ENCODE results near the gene STPG1.

Gene STPG1

DNA sequence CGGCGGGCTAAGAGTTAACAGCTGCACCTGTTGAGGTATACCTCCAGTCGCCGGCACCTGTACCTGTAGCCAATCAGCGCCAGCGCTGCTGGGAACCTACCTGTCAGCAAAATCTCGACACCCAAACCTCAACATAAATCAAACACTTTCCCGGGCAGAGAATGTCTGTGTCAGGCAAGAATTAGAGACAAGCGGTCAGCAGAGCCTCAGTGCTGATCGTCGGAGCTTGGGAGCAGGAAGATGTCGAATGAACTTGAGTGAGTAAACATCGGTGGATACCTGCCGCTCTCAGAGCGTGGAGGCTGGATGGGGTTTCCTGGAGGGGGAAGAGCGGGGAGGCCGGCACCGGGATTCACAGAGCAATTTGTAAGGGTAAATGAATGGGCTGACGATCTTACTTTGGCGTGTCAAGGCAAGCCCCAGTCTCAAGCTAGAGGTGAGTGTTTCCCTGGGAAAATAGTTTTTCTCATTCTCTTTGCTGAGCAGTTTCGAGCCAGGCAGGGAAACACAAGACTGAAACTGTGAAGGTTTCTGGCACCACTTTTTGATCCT, 94.2 kb downstream of the STPG1 start, which contains the start of gene GRHL3 (continued):
- TF ChIP-seq, protein P1, sequence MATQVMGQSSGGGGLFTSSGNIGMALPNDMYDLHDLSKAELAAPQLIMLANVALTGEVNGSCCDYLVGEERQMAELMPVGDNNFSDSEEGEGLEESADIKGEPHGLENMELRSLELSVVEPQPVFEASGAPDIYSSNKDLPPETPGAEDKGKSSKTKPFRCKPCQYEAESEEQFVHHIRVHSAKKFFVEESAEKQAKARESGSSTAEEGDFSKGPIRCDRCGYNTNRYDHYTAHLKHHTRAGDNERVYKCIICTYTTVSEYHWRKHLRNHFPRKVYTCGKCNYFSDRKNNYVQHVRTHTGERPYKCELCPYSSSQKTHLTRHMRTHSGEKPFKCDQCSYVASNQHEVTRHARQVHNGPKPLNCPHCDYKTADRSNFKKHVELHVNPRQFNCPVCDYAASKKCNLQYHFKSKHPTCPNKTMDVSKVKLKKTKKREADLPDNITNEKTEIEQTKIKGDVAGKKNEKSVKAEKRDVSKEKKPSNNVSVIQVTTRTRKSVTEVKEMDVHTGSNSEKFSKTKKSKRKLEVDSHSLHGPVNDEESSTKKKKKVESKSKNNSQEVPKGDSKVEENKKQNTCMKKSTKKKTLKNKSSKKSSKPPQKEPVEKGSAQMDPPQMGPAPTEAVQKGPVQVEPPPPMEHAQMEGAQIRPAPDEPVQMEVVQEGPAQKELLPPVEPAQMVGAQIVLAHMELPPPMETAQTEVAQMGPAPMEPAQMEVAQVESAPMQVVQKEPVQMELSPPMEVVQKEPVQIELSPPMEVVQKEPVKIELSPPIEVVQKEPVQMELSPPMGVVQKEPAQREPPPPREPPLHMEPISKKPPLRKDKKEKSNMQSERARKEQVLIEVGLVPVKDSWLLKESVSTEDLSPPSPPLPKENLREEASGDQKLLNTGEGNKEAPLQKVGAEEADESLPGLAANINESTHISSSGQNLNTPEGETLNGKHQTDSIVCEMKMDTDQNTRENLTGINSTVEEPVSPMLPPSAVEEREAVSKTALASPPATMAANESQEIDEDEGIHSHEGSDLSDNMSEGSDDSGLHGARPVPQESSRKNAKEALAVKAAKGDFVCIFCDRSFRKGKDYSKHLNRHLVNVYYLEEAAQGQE (tag by site-specific recombination; IDR thresholded peaks at IDR 0.05): no peak
- TF ChIP-seq, protein P2, sequence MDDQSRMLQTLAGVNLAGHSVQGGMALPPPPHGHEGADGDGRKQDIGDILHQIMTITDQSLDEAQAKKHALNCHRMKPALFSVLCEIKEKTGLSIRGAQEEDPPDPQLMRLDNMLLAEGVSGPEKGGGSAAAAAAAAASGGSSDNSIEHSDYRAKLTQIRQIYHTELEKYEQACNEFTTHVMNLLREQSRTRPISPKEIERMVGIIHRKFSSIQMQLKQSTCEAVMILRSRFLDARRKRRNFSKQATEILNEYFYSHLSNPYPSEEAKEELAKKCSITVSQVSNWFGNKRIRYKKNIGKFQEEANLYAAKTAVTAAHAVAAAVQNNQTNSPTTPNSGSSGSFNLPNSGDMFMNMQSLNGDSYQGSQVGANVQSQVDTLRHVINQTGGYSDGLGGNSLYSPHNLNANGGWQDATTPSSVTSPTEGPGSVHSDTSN (CRISPR knock-in tag; IDR thresholded peaks at IDR 0.05): no peak
- no peak for TF ChIP-seq ZNF529 (tag by site-specific recombination; IDR thresholded peaks at IDR 0.05; ENCODE audit: insufficient replicate concordance)
- peak; percentile 99 for TF ChIP-seq ZNF10 (tag by site-specific recombination; IDR thresholded peaks at IDR 0.05)
- no peak for TF ChIP-seq KLF16 (tag by site-specific recombination; IDR thresholded peaks at IDR 0.05)
- no peak for TF ChIP-seq ZNF555 (tag by site-specific recombination; conservative IDR thresholded peaks at IDR 0.05)
- no peak for TF ChIP-seq ZNF660 (tag by site-specific recombination; IDR thresholded peaks at IDR 0.05)
- TF ChIP-seq ZIC2 (tag by site-specific recombination; IDR thresholded peaks at IDR 0.05): no peak
- TF ChIP-seq YY1 (tag by site-specific recombination; IDR thresholded peaks at IDR 0.05): no peak
- TF ChIP-seq ZNF16 (tag by site-specific recombination; IDR thresholded peaks at IDR 0.05; ENCODE audit: low read depth): no peak
- TF ChIP-seq ZNF221 (tag by site-specific recombination; IDR thresholded peaks at IDR 0.05; ENCODE audit: borderline replicate concordance): no peak
- TF ChIP-seq, protein P3, sequence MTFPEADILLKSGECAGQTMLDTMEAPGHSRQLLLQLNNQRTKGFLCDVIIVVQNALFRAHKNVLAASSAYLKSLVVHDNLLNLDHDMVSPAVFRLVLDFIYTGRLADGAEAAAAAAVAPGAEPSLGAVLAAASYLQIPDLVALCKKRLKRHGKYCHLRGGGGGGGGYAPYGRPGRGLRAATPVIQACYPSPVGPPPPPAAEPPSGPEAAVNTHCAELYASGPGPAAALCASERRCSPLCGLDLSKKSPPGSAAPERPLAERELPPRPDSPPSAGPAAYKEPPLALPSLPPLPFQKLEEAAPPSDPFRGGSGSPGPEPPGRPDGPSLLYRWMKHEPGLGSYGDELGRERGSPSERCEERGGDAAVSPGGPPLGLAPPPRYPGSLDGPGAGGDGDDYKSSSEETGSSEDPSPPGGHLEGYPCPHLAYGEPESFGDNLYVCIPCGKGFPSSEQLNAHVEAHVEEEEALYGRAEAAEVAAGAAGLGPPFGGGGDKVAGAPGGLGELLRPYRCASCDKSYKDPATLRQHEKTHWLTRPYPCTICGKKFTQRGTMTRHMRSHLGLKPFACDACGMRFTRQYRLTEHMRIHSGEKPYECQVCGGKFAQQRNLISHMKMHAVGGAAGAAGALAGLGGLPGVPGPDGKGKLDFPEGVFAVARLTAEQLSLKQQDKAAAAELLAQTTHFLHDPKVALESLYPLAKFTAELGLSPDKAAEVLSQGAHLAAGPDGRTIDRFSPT (tag by site-specific recombination; IDR thresholded peaks at IDR 0.05): no peak
- TF ChIP-seq, protein P4, sequence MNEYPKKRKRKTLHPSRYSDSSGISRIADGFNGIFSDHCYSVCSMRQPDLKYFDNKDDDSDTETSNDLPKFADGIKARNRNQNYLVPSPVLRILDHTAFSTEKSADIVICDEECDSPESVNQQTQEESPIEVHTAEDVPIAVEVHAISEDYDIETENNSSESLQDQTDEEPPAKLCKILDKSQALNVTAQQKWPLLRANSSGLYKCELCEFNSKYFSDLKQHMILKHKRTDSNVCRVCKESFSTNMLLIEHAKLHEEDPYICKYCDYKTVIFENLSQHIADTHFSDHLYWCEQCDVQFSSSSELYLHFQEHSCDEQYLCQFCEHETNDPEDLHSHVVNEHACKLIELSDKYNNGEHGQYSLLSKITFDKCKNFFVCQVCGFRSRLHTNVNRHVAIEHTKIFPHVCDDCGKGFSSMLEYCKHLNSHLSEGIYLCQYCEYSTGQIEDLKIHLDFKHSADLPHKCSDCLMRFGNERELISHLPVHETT (tag by site-specific recombination; IDR thresholded peaks at IDR 0.05): 0 out of 2 replicates have a peak, but pooled peaks have one; percentile 16
- TF ChIP-seq, protein P5, sequence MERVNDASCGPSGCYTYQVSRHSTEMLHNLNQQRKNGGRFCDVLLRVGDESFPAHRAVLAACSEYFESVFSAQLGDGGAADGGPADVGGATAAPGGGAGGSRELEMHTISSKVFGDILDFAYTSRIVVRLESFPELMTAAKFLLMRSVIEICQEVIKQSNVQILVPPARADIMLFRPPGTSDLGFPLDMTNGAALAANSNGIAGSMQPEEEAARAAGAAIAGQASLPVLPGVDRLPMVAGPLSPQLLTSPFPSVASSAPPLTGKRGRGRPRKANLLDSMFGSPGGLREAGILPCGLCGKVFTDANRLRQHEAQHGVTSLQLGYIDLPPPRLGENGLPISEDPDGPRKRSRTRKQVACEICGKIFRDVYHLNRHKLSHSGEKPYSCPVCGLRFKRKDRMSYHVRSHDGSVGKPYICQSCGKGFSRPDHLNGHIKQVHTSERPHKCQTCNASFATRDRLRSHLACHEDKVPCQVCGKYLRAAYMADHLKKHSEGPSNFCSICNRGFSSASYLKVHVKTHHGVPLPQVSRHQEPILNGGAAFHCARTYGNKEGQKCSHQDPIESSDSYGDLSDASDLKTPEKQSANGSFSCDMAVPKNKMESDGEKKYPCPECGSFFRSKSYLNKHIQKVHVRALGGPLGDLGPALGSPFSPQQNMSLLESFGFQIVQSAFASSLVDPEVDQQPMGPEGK (tag by site-specific recombination; IDR thresholded peaks at IDR 0.05): no peak; the same call in 1 of the 2 replicates
- peak; percentile 72 for TF ChIP-seq ZXDB (tag by site-specific recombination; IDR thresholded peaks at IDR 0.05)
- TF ChIP-seq ZNF223 (tag by site-specific recombination; IDR thresholded peaks at IDR 0.05): no peak
- 0 out of 2 replicates have a peak, but pooled peaks have one; percentile 21 for TF ChIP-seq ZNF600 (tag by site-specific recombination; IDR thresholded peaks at IDR 0.05)
- TF ChIP-seq ZNF335 (tag by site-specific recombination; conservative IDR thresholded peaks at IDR 0.05): peak; percentile 70
- TF ChIP-seq RBAK (tag by site-specific recombination; IDR thresholded peaks at IDR 0.05): no peak
- TF ChIP-seq ZNF549 (tag by site-specific recombination; IDR thresholded peaks at IDR 0.05): no peak
- TF ChIP-seq BCL11A (tag by site-specific recombination; IDR thresholded peaks at IDR 0.05; ENCODE audit: low read depth): 0 out of 2 replicates have a peak, but pooled peaks have one; percentile 17
- no peak for TF ChIP-seq SP2 (tag by site-specific recombination; IDR thresholded peaks at IDR 0.05)
- TF ChIP-seq, protein P6, sequence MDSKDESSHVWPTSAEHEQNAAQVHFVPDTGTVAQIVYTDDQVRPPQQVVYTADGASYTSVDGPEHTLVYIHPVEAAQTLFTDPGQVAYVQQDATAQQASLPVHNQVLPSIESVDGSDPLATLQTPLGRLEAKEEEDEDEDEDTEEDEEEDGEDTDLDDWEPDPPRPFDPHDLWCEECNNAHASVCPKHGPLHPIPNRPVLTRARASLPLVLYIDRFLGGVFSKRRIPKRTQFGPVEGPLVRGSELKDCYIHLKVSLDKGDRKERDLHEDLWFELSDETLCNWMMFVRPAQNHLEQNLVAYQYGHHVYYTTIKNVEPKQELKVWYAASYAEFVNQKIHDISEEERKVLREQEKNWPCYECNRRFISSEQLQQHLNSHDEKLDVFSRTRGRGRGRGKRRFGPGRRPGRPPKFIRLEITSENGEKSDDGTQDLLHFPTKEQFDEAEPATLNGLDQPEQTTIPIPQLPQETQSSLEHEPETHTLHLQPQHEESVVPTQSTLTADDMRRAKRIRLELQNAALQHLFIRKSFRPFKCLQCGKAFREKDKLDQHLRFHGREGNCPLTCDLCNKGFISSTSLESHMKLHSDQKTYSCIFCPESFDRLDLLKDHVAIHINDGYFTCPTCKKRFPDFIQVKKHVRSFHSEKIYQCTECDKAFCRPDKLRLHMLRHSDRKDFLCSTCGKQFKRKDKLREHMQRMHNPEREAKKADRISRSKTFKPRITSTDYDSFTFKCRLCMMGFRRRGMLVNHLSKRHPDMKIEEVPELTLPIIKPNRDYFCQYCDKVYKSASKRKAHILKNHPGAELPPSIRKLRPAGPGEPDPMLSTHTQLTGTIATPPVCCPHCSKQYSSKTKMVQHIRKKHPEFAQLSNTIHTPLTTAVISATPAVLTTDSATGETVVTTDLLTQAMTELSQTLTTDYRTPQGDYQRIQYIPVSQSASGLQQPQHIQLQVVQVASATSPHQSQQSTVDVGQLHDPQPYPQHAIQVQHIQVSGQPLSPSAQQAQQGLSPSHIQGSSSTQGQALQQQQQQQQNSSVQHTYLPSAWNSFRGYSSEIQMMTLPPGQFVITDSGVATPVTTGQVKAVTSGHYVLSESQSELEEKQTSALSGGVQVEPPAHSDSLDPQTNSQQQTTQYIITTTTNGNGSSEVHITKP (tag by site-specific recombination; IDR thresholded peaks at IDR 0.05): no peak
- TF ChIP-seq ZEB2 (tag by site-specific recombination; IDR thresholded peaks at IDR 0.05): peak; percentile 89
- TF ChIP-seq ZNF184 (tag by site-specific recombination; IDR thresholded peaks at IDR 0.05): no peak
- no peak for TF ChIP-seq ZNF76 (tag by site-specific recombination; IDR thresholded peaks at IDR 0.05; ENCODE audit: borderline replicate concordance, low read depth)
- no peak for TF ChIP-seq ZFHX2 (tag by site-specific recombination; conservative IDR thresholded peaks at IDR 0.05)

All from HEK293 (cell line).